Stimulated activated naive CD8-positive, alpha-beta T cell treated with anti-CD3 and anti-CD28 coated beads, Interleukin-15, amount 100 ng/mL, for 72 hours (primary cell): ENCODE data around the gene SUSD1.
A peak's percentile ranks its signal among the peaks of the same experiment; 100 is the strongest.

Experiments
- ATAC-seq: fragments of 150-1000 bp; cut with Tn5 transposase; 2 replicates; pipeline ENCODE4 v1.10.0; 2021; ENCODE audit warnings: mild to moderate bottlenecking, moderate library complexity
- DNase-seq, 2 donors: peaks; one replicate each; pipeline ENCODE4 v3.0.0; 2021 to 2022
- H3K27ac Mint-ChIP-seq, 2 donors: one replicate each; pipeline ENCODE4 v1.8.0; 2022; ENCODE audit warnings: mild to moderate bottlenecking in 2 of 2, mixed read lengths in 2 of 2, moderate library complexity in 2 of 2
- H3K27me3 Mint-ChIP-seq: one replicate; pipeline ENCODE4 v1.8.0; 2022; ENCODE audit warnings: mixed read lengths
- H3K4me1 Mint-ChIP-seq: one replicate; pipeline ENCODE4 v1.8.0; 2022; ENCODE audit warnings: mild to moderate bottlenecking, mixed read lengths
- H3K4me3 Mint-ChIP-seq, 2 donors: one replicate each; pipeline ENCODE4 v1.8.0; 2022; ENCODE audit warnings: mild to moderate bottlenecking in 2 of 2, mixed read lengths in 2 of 2, moderate library complexity in 1 of 2
- H3K9me3 Mint-ChIP-seq, 2 donors: one replicate each; pipeline ENCODE4 v1.8.0; 2022; ENCODE audit warnings: mixed read lengths in 2 of 2

SUSD1 gene

DNA sequence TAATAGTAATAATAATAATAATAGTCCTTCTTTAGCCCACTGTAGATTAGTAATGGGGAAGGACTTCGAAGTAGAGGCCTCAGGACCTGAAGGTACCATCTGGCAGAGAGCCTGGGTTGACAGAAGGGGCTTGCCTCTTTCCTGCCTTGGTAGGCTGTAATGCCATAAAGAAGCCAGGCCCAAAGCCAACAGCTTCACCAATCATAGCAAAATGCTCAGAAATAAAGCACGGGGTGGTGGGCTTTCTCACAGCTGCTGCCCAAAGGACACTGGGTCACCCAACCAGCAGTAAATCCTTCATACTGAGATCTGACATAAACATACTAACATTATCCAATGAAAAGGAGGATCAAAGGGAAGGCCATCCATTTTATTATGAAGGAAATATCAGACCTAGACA, 70.7 kb downstream of the SUSD1 start:
- Mint-ChIP-seq H3K4me3 (no peak overlapping the region), H3K27ac (no peak overlapping the region), H3K27me3 (no peaks in the 10 kb centered on the region), H3K9me3 (no peaks in the 10 kb centered on the region), H3K4me1 (no peaks in the 10 kb centered on the region)
- ATAC-seq (no peak), DNase-seq (no peak)

DNA sequence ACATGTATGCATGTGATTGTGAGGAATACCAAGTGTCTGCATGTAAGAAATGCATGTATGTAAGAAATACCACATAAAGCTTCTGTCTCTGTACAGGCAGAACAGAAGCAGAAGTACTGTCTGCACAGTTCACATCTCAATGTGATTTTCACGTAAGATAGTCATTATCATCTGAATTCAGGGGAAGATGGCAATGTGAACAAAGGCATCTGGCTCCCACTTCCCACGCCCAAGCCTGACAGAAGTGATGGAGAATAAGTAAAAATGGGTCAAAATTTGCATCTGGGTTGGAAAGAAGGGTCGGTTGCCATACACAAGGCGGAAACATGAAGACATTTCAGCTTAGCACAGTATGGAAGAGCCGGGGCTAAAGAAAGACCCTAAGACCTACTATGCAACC, 71.7 kb downstream of the SUSD1 start:
- Mint-ChIP-seq H3K4me3 (no peak overlapping the region), H3K4me1 (peaks cover 1% of the 10 kb centered on the region), H3K9me3 (no peaks in the 10 kb centered on the region), H3K27ac (no peak overlapping the region), H3K27me3 (no peaks in the 10 kb centered on the region)
- DNase-seq, result no peak
- no peak for ATAC-seq

DNA sequence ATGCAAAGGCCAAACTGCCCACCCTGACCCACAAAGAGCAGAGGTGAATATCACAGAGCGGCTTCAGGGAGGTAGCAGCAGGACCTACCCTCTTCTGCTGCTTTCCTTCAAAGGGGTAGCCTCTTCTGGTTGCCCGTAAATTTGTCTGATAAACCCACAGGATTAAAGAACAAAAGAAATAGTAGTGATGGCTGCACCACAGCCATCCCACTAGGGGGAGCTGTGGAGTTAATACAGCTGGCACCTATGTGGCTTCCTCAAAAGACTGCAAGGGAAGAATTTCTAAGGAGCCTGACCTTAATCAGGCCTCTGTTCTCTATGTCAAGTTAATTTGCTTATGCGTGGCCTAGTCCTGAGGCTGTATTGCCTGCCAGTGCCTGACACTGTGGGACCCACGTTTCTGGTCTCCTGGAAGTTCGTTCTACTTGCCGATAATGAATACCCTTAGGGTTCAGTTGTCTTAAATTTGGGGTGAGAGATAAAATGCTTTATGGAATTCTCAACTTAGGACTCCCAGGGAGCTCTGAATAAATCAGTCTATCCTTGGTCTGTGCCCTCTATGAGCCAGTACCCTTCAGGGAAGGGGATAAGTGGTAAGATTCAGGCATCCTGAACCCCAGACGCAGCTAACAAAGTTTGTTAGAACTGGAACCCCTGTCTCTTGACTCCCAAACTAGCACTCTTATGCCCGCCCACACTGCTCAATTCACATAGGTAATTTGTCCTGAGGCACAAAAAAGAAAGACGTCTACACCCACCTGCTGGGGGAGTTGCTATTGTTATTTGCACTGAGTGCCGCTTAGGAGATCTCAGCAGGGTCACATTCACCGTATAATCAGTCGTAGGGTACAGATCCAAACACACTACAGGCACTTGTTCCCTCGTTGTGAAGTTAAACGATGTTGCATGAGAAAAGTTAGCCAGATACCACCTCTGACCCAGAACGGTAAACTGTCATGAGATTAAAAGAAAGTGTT, 77.1 kb downstream of the SUSD1 start:
- ATAC-seq (peak; percentile 81), DNase-seq (peak; percentile 71)
- H3K4me1 Mint-ChIP-seq, result peaks cover 45% of the 10 kb centered on the region
- no peak overlapping the region for H3K27ac Mint-ChIP-seq
- H3K27me3 Mint-ChIP-seq, result no peaks in the 10 kb centered on the region
- no peak overlapping the region for H3K4me3 Mint-ChIP-seq
- H3K9me3 Mint-ChIP-seq, result no peaks in the 10 kb centered on the region

DNA sequence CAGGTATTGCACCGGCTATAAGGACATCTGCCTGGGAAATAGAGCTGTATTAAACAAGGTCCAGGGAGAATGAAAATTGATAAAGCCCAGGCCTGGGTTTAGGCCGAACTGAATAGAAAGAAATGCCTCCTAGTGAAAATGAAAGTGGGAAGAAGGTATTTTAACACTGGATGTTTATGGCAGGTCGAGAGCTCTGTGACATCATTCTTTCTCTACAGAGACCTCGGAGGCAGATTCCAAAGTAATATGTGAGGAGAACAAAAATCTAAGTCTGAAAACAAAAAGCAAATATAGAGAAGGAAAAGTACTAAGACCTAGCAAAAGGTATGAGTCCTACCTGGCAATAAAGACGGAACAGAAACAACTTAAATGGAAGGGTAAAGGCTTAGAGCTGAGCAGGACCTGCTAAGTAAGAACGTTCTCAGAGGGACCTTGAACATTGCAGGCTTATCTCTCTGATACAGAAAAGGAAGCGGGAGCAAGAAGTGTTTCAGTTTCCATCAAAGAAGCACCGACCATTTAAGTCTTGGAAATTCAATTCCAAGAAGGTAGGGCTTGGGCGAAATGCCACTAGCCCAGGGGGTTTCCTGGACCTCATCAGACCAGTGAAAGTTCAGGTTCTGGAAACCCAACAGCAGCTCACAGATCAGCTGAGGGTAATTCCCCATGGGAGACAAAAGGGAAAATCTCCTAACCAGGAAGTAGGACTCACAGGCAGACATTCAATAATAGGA, 80.0 kb downstream of the SUSD1 start:
- Mint-ChIP-seq H3K27me3 (no peaks in the 10 kb centered on the region), H3K27ac (peak overlapping the region; percentile 22 to 62), H3K9me3 (no peaks in the 10 kb centered on the region), H3K4me3 (peak overlapping the region; percentile 50 to 60), H3K4me1 (peaks cover 45% of the 10 kb centered on the region)
- ATAC-seq (no peak), DNase-seq (no peak)

DNA sequence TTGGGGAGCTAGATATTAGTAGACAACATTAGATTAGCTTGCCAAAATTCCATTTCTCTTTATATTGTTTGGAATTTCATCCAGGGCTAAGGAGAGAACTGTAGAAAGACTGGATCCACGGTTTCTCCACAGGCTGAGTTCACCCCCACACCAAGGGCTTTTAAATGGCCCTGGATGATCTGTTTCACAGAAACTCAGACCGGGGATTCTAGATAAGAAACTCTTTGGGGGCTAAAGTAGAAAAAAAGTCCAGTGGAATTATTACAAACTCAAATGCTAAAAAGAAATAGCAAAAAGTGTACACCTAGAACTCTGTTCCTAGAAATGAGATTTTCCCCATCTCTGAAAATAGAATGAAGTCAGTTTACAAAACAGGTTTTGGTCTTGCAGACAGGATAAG, 80.9 kb downstream of the SUSD1 start:
- no peak for DNase-seq
- H3K27ac Mint-ChIP-seq, result peak overlapping the region in 1 of 2 donors; percentile 94
- H3K27me3 Mint-ChIP-seq, result no peaks in the 10 kb centered on the region
- ATAC-seq, result no peak
- peaks cover 45% of the 10 kb centered on the region for H3K4me1 Mint-ChIP-seq
- H3K9me3 Mint-ChIP-seq, result no peaks in the 10 kb centered on the region
- peak overlapping the region in 1 of 2 donors; percentile 56 for H3K4me3 Mint-ChIP-seq

DNA sequence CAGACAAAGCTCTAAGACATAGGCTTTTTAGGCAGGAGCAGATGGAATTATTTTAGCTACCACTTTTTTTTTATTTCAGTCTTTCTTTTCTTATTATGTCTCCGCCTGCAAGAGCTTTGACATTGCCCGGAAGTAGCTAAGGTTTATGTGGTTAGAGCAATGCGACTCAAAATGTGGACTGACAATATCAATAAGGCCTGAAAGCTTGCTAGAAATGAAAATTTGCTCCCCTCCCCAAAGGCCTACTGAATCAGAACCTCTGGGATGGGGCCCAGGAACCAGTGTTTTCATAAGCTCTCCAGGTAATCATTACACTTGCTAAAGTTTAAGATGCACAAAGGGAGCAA, 81.3 kb downstream of the SUSD1 start:
- no peaks in the 10 kb centered on the region for H3K27me3 Mint-ChIP-seq
- ATAC-seq (no peak), DNase-seq (no peak)
- H3K4me3 Mint-ChIP-seq, result peak overlapping the region; percentile 9 to 56
- no peaks in the 10 kb centered on the region for H3K9me3 Mint-ChIP-seq
- peak overlapping the region; percentile 58 to 94 for H3K27ac Mint-ChIP-seq
- H3K4me1 Mint-ChIP-seq, result peaks cover 45% of the 10 kb centered on the region

DNA sequence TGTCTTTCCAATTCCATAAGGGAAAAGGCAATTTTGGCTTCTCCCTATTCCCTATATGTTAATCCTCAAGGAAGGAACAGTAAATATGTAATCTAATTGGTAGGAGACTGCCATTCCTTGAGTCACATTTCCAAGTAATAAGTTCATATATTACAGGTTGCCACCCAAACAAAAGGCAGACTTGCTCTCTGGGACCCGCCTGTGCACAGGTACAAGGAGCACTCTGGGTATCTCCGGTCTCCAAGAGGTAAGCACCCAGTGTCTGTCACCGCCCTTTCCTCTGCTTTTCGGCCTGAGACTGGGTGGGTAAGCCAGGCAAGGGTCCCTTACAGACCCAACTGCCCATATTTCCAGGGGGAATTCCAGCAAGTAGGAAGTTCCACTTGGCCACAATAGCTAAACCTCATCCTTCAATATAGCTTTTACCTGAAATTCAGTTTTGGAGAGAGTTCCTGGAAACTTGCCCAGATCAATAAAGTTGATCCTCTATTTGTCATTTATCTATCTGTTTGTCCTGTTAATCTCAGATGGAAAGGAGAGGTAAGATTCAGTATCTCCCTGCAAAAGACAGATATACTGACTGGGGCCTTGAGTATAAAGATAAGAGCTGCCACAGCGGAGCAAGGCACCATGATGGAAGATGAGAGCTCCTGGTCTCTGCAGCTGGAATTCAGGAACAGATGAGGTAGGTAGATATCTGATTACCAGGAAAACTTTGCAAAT, 81.8 kb downstream of the SUSD1 start:
- H3K4me3 Mint-ChIP-seq, result peak overlapping the region in 1 of 2 donors; percentile 56
- H3K27me3 Mint-ChIP-seq, result no peaks in the 10 kb centered on the region
- no peak overlapping the region for H3K27ac Mint-ChIP-seq
- ATAC-seq, result no peak
- DNase-seq, result no peak
- H3K4me1 Mint-ChIP-seq, result peaks cover 43% of the 10 kb centered on the region
- H3K9me3 Mint-ChIP-seq, result no peaks in the 10 kb centered on the region

DNA sequence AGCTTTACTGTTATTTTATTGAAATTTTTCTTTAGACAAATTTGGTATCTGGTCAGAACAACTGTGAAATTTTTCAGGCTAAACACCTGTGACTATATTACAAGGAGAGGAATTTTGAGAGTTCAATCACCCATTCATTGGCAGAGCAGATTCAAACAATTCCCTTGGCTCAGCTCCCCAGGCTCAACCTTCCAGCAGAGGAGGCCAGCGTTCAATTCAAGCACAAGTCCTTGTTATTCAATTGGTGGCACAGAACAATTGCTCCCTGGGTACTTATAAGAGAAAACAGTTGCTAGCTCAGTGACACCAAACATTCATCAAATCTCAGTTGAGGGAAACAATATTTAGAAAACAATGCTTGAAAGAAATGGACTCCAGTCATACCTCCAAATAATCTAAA, 83.3 kb downstream of the SUSD1 start:
- Mint-ChIP-seq H3K27ac (no peak overlapping the region), H3K4me1 (peaks cover 33% of the 10 kb centered on the region), H3K27me3 (no peaks in the 10 kb centered on the region), H3K4me3 (no peak overlapping the region), H3K9me3 (no peaks in the 10 kb centered on the region)
- DNase-seq (no peak), ATAC-seq (no peak)

DNA sequence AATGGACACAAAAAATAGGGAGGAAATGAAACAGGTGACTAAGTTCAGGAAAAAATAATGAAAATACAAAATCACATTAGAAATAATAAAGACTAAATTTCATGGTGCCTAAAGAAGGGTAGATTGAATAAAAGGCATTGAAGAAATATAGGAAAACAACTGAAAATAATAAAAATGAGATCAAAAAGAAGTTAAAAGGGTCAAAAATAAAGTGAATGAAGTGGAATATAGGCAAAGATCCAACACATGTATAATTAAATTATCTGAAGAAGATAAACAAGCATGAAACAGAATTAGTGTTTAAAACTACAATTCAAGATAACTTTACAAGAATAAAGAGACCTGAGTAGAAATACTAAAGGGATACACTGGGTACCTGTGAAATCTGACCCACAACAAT, 87.6 kb downstream of the SUSD1 start:
- no peak overlapping the region for H3K27ac Mint-ChIP-seq
- ATAC-seq, result no peak
- no peak for DNase-seq
- H3K4me1 Mint-ChIP-seq, result peaks cover 7% of the 10 kb centered on the region
- no peaks in the 10 kb centered on the region for H3K27me3 Mint-ChIP-seq
- no peak overlapping the region for H3K4me3 Mint-ChIP-seq
- no peaks in the 10 kb centered on the region for H3K9me3 Mint-ChIP-seq

DNA sequence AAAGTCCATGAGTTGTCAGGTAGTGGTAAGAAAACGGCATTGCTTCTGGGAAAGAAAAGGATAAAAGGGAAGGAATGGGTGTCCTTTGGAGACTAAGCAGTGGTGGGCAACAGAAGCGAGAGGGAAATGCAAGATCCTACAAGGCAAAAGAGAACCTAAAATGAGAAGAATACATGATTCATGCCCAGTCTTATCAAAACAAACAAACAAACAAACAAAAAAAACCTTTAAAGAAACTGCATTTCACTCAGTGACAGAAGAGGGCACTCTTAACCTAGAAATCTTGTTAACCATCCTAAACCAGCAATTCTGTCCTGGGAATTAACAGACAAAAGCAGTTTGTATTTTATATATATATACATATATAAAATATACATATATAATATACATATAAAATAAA, 88.5 kb downstream of the SUSD1 start:
- Mint-ChIP-seq H3K9me3 (no peaks in the 10 kb centered on the region), H3K4me3 (no peak overlapping the region), H3K4me1 (peaks cover 7% of the 10 kb centered on the region), H3K27ac (no peak overlapping the region), H3K27me3 (no peaks in the 10 kb centered on the region)
- ATAC-seq (no peak), DNase-seq (no peak)

DNA sequence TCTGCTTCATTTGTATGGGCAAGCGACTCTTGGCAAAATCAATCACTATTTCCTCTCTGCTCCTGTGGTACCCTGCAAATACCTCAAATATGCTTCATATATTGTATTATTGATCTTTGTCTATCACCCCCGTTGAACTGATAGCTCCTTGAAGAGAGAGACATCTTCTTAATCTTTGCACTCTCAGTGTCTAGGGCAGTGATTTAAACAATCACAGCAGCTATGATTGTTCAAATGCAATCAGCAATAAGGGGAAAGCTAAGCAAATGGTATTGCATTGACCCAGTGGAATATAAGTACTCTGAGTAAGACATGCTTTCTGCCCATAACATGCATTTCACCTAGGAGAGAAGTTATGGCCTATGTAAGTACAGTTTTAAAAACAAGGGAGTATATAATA, 90.2 kb downstream of the SUSD1 start:
- Mint-ChIP-seq H3K9me3 (no peaks in the 10 kb centered on the region), H3K27me3 (no peaks in the 10 kb centered on the region), H3K4me1 (peaks cover 7% of the 10 kb centered on the region), H3K4me3 (no peak overlapping the region), H3K27ac (no peak overlapping the region)
- DNase-seq, result no peak
- ATAC-seq, result no peak

DNA sequence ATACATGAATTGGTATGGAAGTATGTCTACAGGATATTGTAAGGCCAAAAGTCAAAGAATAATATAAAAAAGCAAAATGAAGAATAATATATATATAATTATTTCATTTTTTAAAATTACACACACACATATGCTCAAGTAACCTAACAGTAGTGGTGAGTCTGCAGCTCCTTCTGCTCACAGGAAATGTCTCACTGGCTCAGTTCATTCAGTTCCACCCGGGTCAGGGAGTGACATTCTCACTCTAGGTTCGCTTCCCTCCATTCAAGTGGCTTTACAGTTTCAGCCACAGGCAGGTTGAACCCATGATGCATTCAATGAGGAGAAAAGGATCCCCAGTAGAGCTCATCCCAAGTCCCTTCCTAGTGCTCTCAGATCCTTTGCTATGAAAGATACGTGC, 90.8 kb downstream of the SUSD1 start:
- no peak overlapping the region for H3K27ac Mint-ChIP-seq
- no peak overlapping the region for H3K4me3 Mint-ChIP-seq
- no peaks in the 10 kb centered on the region for H3K9me3 Mint-ChIP-seq
- no peaks in the 10 kb centered on the region for H3K27me3 Mint-ChIP-seq
- H3K4me1 Mint-ChIP-seq, result peaks cover 7% of the 10 kb centered on the region
- ATAC-seq (no peak), DNase-seq (no peak)

DNA sequence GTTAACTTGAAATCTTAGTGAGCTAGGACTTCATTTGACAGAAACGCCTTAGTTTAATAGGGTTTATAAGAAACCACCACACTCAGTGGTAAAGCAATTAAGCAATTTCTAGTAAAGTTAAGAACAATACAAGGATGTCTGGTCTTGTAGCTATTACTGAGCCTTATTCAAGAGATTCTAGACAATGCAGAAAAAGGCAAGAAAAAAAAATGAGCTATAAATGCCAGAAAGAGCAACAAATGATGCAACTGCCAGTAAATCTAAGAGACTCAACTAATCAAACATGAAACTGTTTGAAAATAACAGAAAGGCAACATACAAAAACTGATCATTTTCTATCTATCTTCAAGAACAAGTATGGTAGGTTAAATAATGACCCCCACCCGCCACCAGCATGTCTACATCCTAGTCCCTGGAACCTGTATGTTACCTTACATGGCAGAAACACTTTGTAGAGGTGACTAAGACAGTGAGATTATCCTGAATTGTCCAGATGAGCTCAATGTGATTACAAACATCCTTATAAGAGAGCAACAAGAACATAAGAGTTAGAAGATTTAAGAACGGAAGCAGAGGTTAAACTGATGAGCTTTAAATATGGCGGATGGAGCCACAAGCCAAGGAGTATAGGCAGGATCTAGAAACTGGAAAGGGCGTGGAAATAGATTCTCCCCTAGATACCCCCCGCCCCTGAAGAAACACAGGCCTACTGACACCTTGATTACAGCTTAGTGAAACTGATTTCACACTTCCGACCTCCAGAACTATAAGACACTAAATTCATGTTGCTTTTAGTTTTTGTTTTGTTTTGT, 93.0 kb downstream of the SUSD1 start:
- ATAC-seq (no peak), DNase-seq (no peak)
- Mint-ChIP-seq H3K4me1 (peaks cover 8% of the 10 kb centered on the region), H3K9me3 (no peaks in the 10 kb centered on the region), H3K27me3 (no peaks in the 10 kb centered on the region), H3K4me3 (no peak overlapping the region), H3K27ac (no peak overlapping the region)

DNA sequence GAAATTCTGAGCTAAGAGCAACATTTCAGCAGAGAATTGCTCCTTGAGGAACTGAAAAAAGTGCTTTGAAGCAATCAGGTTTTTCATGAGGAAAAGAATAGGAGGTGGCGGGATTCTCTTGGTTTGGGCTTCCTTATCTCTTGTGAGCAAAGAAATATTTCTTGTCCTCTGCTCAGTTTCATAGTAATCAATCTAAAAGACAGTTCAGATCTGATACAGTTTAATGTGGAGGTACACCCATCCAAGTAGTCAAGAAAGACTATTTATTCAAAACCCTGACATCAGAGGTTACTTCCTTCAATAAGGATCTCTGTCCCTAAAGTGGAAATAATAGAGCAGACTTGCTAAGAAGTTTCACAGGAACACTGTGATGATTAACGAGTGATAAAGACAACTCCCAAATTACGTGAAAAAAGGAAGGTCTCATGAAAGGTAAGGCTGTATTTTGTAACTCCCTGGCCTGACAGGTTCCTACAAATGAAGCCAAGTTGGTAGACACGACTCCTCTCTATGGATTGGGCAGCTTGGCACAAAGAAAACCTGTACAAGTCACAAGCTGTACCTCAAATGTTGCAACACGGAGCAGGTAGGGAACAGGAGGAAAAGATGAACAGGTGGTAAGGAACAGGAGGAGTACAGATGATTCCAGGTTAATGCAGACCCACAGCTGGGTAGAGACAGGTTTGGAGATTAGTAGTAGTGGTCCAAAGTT, 94.1 kb downstream of the SUSD1 start:
- Mint-ChIP-seq H3K4me1 (peaks cover 19% of the 10 kb centered on the region), H3K27me3 (no peaks in the 10 kb centered on the region), H3K4me3 (no peak overlapping the region), H3K9me3 (no peaks in the 10 kb centered on the region), H3K27ac (no peak overlapping the region)
- DNase-seq (no peak), ATAC-seq (no peak)

DNA sequence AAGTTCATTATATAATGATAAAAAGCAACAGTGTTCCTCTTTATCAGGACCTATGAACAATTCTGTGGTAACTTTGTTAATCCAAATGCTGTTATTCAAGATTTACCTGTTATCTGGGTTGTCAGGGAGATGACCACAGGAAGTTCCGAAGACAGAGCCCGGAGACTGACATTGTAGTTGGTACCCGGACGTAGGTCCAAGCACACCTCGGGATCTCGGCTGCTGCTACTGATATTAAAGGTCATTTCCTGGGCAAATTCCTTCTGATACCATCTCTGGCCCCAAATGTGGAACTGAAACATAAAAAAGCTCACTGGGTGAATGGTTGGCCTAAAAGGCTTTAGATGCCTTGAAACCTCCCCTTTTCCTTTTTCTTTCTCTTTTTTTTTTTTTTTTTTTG, 96.7 kb downstream of the SUSD1 start:
- H3K27me3 Mint-ChIP-seq, result no peaks in the 10 kb centered on the region
- H3K4me3 Mint-ChIP-seq, result no peak overlapping the region
- peaks cover 34% of the 10 kb centered on the region for H3K4me1 Mint-ChIP-seq
- no peak overlapping the region for H3K27ac Mint-ChIP-seq
- DNase-seq (no peak), ATAC-seq (no peak)
- no peaks in the 10 kb centered on the region for H3K9me3 Mint-ChIP-seq
